Measurements from ENCODE around the gene RTN4RL2.

RTN4RL2 gene

DNA sequence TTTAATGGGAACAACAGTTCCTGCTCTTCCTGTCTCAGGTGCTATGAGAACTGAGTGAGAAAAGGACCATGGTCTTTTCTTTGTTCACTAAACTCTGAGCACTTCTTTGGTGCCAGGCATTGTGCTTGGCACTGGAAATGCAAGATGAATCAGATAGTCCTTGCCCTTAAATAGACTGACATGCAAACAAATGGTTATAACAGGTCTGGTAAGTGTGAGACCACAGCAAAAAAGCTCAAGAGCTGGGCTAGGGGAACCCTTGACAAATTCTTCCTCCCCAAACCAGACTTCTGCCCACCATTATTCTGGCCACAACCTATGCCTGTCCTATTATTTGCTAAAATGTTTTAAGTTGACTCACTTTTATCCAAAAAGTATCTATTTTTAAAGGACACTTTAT, 38.5 kb upstream of the RTN4RL2 start:
- peaks cover 78 to 90% (median 87%) of the 10 kb centered on the region in 11 experiments for H3K36me3 ChIP-seq
- H3K4me1 ChIP-seq, result peaks cover 42 to 94% (median 66%) of the 10 kb centered on the region in 10 experiments
- no peak overlapping the region for H3K9ac ChIP-seq
- peak overlapping the region in 10 of 11 experiments; percentile 14 to 99 (median 94); a peak in 13 of 22 replicates for H3K4me2 ChIP-seq
- H3K27ac ChIP-seq, result peak overlapping the region in 3 of 11 experiments; percentile 18 to 97 (median 96); a peak in 4 of 22 replicates
- H4K20me1 ChIP-seq, result peaks cover 26 to 79% (median 77%) of the 10 kb centered on the region in 11 experiments; a peak in 21 of 22 replicates
- no peak for TF ChIP-seq Cebpa-rat (IDR thresholded peaks at IDR 0.05)
- H3K4me3 ChIP-seq, result no peak overlapping the region
- H3K27me3 ChIP-seq, result no peaks in the 10 kb centered on the region
- H3K9me3 ChIP-seq (replicated peaks in 1 of 11), result no peaks in the 10 kb centered on the region

- H4K20me1 ChIP-seq, result peaks cover 17 to 71% (median 69%) of the 10 kb centered on the region in 11 experiments; a peak in 20 of 22 replicates
- peak overlapping the region in 4 of 11 experiments; percentile 2 to 46 (median 12); a peak in 4 of 22 replicates for H3K9ac ChIP-seq
- no peak for TF ChIP-seq Cebpa-rat (IDR thresholded peaks at IDR 0.05)
- H3K4me3 ChIP-seq, result peak overlapping the region in 2 of 10 experiments; percentile 6 to 69; a peak in 1 of 20 replicates
- peaks cover 49 to 92% (median 72%) of the 10 kb centered on the region in 10 experiments for H3K4me1 ChIP-seq
- H3K36me3 ChIP-seq, result peaks cover 70 to 82% (median 79%) of the 10 kb centered on the region in 11 experiments
- H3K4me2 ChIP-seq, result peak overlapping the region; percentile 9 to 99 (median 98)
- H3K27ac ChIP-seq, result peak overlapping the region in 9 of 11 experiments; percentile 6 to 97 (median 33); a peak in 9 of 22 replicates
- H3K9me3 ChIP-seq (replicated peaks in 1 of 11), result no peaks in the 10 kb centered on the region
- no peaks in the 10 kb centered on the region for H3K27me3 ChIP-seq
Observed at GRCh38 chr11:57422669-57423068, 37.7 kb upstream of the RTN4RL2 start.

DNA sequence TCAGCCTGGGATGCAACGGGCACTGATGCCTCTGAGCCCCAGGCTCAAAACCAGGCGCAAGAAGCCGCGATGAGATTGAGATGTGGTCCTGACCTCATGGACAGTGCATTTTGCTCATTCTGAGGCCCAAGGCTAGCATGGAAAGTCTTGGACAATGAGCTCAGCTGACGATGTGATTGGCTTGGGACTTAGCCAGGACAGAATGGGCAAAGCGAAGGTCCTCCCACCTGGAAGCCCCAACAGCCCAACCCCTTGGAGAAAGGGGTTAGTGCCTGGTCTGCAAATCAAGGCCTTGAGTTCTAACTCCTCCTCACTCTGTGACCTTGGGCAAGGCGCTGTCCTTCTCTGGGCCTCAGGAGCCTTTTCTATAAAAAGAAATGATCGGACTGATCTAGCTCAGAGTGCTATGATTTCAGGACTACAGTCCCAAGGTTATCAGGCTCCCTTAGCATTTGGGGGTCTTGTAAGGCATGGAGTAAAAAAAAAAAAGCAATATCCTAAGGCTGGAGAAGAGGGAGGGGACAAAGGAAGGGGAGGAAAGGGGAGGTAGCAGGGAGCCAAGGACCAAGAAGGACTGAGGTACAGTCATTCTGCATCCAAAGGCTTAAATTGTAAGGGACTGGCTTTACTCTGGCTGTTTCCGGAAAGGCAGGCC, 36.1 kb upstream of the RTN4RL2 start:
- Histone ChIP-seq H3K4me3 (peak overlapping the region; percentile 69 to 90 (median 82)), H3K9ac (peak overlapping the region; percentile 73 to 98 (median 96)), H3K9me3 (replicated peaks in 1 of 11) (no peaks in the 10 kb centered on the region), H3K4me2 (peak overlapping the region; percentile 89 to 99 (median 98)), H3K36me3 (peaks cover 54 to 66% (median 63%) of the 10 kb centered on the region in 11 experiments), H3K27me3 (no peaks in the 10 kb centered on the region), H3K4me1 (peaks cover 54 to 83% (median 76%) of the 10 kb centered on the region in 10 experiments), H4K20me1 (peaks cover 7 to 55% (median 53%) of the 10 kb centered on the region in 11 experiments; a peak in 20 of 22 replicates), H3K27ac (peak overlapping the region; percentile 88 to 98 (median 97); a peak in 21 of 22 replicates)
- no peak for TF ChIP-seq Cebpa-rat (IDR thresholded peaks at IDR 0.05)

- peak in 5 of 11 experiments; percentile 35 to 91 (median 76); a peak in 10 of 22 replicates for TF ChIP-seq Cebpa-rat (IDR thresholded peaks at IDR 0.05)
- peak overlapping the region; percentile 88 to 98 (median 97) for H3K27ac ChIP-seq
- H3K27me3 ChIP-seq, result no peaks in the 10 kb centered on the region
- H4K20me1 ChIP-seq, result peaks cover 6 to 47% (median 46%) of the 10 kb centered on the region in 11 experiments; a peak in 20 of 22 replicates
- H3K4me1 ChIP-seq, result peaks cover 54 to 81% (median 70%) of the 10 kb centered on the region in 10 experiments
- peak overlapping the region; percentile 89 to 99 (median 98) for H3K4me2 ChIP-seq
- peaks cover 47 to 59% (median 56%) of the 10 kb centered on the region in 11 experiments for H3K36me3 ChIP-seq
- peak overlapping the region; percentile 88 to 98 (median 96) for H3K9ac ChIP-seq
- H3K9me3 ChIP-seq (replicated peaks in 1 of 11), result no peaks in the 10 kb centered on the region
- H3K4me3 ChIP-seq, result peak overlapping the region; percentile 69 to 90 (median 82)
Observed at GRCh38 chr11:57424792-57425564, 35.4 kb upstream of the RTN4RL2 start.

DNA sequence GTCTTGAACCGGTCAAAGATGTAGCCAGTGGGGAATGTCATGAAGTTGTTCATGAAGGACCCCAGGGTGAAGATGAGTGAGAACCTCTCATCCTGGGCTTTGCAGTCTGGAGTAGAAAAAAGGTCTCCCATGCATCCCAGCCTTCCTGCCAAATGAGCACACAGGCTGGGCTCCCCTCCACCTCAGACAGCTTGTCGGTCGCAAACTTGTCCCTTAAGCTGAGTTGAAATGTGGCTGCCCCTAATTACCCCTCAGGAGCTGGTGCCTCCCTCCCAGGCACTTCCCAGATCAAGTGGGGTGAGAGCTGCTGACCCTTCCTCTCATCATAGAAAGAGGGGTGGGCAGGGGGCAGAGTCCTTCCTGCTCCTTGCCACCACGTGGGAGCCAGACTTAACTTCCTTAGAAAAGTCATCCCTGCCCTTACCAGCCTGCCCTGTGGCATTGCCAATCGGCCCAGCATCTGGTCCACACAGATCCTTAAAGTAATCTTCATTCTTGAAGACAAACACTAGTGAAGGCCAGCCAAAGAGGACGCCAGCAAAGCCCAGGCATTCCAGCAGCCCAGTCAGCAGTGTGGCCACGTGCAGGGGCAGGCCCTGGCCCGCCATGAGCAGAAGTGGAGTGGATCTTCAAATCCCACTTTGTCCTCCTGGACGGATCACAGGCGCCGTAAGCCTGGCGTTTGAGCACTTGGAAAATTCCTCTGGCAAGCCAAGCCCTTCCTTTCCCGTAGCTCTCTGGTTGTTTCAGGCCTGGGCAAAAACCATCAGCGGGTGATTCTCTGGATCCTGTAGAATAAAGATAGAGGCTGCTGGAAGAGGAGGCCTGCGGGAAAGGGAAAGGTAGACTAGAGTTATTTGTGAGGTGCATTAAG, 34.5 kb upstream of the RTN4RL2 start:
- TF ChIP-seq Cebpa-rat (IDR thresholded peaks at IDR 0.05), result no peak
- Histone ChIP-seq H3K9ac (peak overlapping the region; percentile 88 to 98 (median 96)), H3K4me3 (peak overlapping the region; percentile 69 to 90 (median 82)), H3K36me3 (peaks cover 38 to 50% (median 47%) of the 10 kb centered on the region in 11 experiments), H3K27ac (peak overlapping the region; percentile 88 to 98 (median 97)), H4K20me1 (peaks cover 6 to 39% (median 37%) of the 10 kb centered on the region in 11 experiments; a peak in 20 of 22 replicates), H3K27me3 (no peaks in the 10 kb centered on the region), H3K4me2 (peak overlapping the region; percentile 89 to 99 (median 98)), H3K4me1 (peaks cover 49 to 81% (median 62%) of the 10 kb centered on the region in 10 experiments), H3K9me3 (replicated peaks in 1 of 11) (no peaks in the 10 kb centered on the region)

- no peak for TF ChIP-seq Cebpa-rat (IDR thresholded peaks at IDR 0.05)
- peaks cover under 1 to 32% (median 31%) of the 10 kb centered on the region in 11 experiments; a peak in 20 of 22 replicates for H4K20me1 ChIP-seq
- peak overlapping the region; percentile 89 to 99 (median 98) for H3K4me2 ChIP-seq
- peak overlapping the region; percentile 88 to 98 (median 96) for H3K9ac ChIP-seq
- peaks cover 49 to 81% (median 56%) of the 10 kb centered on the region in 10 experiments for H3K4me1 ChIP-seq
- H3K36me3 ChIP-seq, result peaks cover 32 to 44% (median 41%) of the 10 kb centered on the region in 11 experiments
- no peaks in the 10 kb centered on the region for H3K9me3 ChIP-seq (replicated peaks in 1 of 11)
- H3K27me3 ChIP-seq, result no peaks in the 10 kb centered on the region
- H3K4me3 ChIP-seq, result peak overlapping the region; percentile 69 to 90 (median 82)
- H3K27ac ChIP-seq, result peak overlapping the region; percentile 88 to 98 (median 97)
Observed at GRCh38 chr11:57426439-57426928, 33.8 kb upstream of the RTN4RL2 start.

DNA sequence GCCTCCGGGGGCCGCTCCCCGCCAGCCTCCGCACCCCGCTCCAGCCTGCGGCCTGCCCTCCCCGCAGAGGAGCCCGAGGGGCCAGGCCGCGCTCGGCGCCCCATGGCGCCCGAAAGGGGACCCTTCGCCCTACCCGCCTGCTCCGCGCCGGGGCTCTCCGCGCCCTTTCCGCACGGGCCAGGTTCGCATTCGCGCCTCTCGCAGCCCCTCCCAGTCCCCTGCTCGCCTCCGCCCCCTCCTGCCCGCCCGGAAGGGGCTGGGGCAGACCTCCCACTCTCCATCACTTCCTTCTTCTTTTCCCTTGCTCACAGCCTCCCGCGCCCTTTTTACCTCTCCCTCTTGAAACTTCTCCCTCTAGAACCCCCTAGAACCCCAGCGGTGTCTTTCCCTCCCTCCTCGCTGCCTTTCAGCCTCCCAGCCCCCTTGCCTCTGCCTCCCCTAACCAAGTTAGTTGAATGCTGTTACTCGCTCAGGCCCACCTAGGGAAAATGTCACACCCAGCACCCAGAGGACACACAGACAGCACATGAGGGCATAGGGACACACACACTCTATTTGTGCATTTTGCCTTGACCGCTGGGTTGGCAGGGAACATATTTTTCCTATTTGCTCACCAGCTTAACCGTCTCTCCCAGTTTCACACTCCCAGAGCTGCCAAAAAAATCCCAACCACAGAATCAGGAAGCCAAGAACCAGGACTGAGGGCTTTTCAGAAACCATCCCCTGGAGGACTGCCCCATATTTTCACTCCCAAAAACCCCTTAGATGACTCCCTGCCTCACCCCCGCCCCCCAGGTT, 33.2 kb upstream of the RTN4RL2 start, which contains the start of gene SLC43A3:
Gene SLC43A3 (minus strand): TSS at position 193 of the 798 bp plus-strand sequence. CDS start 949 bp downstream, outside the sequence.
- Histone ChIP-seq H3K4me1 (peaks cover 44 to 81% (median 56%) of the 10 kb centered on the region in 10 experiments), H3K27ac (peak within 1 kb of the TSS; percentile 88 to 98 (median 97)), H3K4me3 (peak within 1 kb of the TSS; percentile 69 to 90 (median 82))

More for the DNA sequence above, 33.2 kb upstream of the RTN4RL2 start, which contains the start of gene SLC43A3:
- Histone ChIP-seq H4K20me1 (peaks cover 0 to 26% (median 24%) of the 10 kb centered on the region in 11 experiments; a peak in 19 of 22 replicates), H3K9ac (peak within 1 kb of the TSS; percentile 88 to 98 (median 96)), H3K4me2 (peak within 1 kb of the TSS; percentile 89 to 99 (median 98)), H3K9me3 (replicated peaks in 1 of 11) (no peaks in the 10 kb centered on the region), H3K36me3 (peaks cover 25 to 37% (median 34%) of the 10 kb centered on the region in 11 experiments), H3K27me3 (no peaks in the 10 kb centered on the region)
- TF ChIP-seq Cebpa-rat (IDR thresholded peaks at IDR 0.05), result no peak

All from BLaER1 treated with 17β-estradiol and CSF1 and Interleukin-3, amounts not matched to agents 10 nM and 100 nM (cell line).